LHCN-M2 (cell line): ENCODE measurements around the gene PPP1R9B. TPM values are rescaled to one million over a fixed set of nuclear protein-coding genes. Genes with fewer than 3 reads are reported as not detected.

Experiments used
- DNase-seq: peaks from one replicate; pipeline ENCODE4 v3.0.0-alpha.2; 2012; ENCODE audit warnings: low read depth
- polyA plus RNA-seq: library from polyadenylated mRNA; unstranded; fragments of >200 nt; gene quantifications from one replicate; pipeline ENCODE4 v1.2.1, GENCODE V29; 2012; ENCODE audit warnings: missing spikeins
- total RNA-seq: library from RNA; depleted of rRNA; stranded (reverse); fragments of >200 nt; gene quantifications from 2 replicates; pipeline ENCODE4 v1.2.3, GENCODE V29; 2014; rRNA removed

PPP1R9B gene
- total RNA-seq = 40.6 and 42.7 TPM in 2 replicates
- polyA plus RNA-seq = 35.2 TPM

GRCh38 chr17:50150354-50151040, at the start of gene PPP1R9B:
PPP1R9B (minus strand) TSS chr17:50150677; CDS start chr17:50150513, 164 bp downstream.
- no peak for DNase-seq

GRCh38 chr17:50199803-50200456, 49.5 kb upstream of the PPP1R9B start:
- peak; percentile 98 for DNase-seq

DNA sequence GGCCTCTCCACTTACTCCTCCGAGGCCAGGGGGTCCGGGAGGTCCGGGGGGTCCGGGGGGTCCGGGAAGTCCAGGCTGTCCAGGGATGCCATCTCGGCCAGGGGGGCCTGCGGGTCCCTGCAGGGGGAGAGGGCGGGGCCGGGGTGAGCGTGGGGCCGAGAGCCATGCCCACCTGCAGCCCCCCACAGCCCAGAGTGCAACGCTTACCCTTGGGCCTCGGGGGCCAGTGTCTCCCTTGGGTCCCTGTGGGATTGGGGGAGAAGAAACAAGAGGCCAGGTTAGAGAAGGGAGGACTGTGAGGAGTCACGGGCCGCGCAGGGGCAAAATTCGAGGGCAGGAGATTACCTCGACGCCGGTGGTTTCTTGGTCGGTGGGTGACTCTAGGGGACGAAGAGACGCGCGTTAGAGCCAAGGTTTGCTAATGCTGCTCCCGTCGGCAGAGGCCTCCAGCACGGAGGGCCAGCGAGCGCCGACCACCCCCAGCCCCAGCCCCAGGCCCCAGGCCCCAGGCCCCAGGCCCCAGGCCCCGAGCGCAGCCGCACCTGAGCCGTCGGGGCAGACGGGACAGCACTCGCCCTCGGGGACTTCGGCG, 48.8 kb upstream of the PPP1R9B start:
- DNase-seq = no peak

DNA sequence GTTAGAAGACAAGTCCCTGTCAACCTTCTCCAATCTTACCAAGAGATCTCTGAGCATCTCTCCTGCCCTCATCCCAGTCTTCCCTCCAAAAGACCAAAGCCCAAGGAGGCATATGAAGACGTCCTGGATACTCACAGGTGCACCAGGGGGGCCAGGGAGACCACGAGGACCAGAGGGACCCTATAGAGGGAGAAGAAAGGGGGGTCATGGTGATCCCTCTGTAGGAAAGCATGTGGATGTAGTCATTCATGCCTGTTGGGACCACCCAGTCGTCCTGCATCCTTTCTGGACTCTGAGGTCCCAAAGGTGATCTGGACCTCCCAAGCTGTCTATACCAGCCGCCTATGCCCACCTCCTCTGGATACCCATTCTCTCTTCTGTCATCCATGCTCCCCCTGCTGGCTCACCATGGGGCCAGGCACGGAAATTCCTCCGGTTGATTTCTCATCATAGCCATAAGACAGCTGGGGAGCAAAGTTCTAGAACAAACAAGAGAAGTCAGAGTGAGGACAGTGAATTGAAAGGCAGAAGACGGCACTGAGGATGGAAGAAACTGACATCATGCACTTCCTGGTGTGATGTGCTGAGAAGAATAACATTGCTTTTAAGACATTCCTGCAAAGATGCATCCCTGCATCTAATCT, 47.7 kb upstream of the PPP1R9B start:
- peak; percentile 93 for DNase-seq

- peak; percentile 99 for DNase-seq
Observed at GRCh38 chr17:50196826-50197225, 46.3 kb upstream of the PPP1R9B start.

DNA sequence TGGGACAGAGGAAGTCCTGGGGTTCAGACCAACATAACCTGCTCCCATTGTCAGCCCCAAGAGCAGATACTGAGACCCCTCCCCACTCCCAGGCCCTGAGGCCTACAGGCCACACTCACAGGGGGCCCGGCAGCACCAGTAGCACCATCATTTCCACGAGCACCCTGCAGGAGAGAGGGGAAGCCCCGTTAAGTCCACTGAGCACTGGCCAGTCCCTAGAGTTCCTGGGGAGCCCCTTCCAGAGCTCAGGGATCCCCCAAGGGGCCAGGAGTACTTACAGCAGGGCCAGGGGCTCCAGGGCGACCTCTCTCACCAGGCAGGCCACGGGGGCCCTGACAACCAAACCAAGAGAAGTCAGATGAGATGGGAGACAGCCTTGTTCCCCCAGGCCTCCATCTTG, 45.6 kb upstream of the PPP1R9B start:
- DNase-seq = no peak

DNA sequence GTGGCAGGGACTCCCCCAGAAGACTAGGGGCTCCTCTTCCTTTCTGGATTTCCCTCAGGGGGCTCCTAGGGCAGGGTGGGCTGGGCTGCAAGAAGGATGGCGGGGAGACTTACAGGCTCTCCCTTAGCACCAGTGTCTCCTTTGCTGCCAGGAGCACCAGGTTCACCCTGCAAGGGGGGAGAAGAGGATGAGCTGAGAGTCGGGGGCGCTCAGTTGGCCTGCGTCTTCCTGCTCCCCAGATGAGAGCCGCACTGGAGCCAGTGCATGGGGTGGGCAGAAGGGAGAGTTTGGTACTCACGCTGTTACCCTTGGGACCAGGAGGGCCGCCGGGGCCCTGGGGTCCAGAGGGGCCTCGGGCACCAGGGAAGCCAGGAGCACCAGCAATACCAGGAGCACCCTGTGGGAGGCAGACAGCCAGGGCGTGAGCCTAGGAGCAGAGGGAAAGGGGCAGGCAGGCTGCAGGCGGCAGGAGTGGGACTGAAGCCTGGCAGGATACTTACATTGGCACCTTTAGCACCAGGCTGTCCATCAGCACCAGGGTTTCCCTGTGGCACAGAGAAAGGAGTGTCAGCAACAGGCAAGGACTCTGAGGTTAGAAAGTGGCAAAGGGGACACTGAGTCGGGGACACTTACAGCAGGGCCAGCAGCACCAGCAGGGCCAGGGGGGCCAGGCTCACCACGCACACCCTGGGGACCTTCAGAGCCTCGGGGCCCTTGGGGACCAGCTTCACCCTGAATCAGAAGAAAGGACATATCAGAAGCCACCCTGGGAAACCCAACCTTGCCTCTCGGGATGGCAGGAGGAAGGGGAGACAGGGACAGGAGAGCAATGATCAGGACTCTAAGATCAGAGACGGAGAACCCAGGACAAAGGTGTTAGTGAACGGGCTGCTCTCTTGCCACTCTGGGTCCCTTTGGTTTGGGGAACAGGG, 44.7 kb upstream of the PPP1R9B start:
- DNase-seq = peak; percentile 53

- DNase-seq = no peak
Observed at GRCh38 chr17:50194140-50194933, 43.9 kb upstream of the PPP1R9B start.

DNA sequence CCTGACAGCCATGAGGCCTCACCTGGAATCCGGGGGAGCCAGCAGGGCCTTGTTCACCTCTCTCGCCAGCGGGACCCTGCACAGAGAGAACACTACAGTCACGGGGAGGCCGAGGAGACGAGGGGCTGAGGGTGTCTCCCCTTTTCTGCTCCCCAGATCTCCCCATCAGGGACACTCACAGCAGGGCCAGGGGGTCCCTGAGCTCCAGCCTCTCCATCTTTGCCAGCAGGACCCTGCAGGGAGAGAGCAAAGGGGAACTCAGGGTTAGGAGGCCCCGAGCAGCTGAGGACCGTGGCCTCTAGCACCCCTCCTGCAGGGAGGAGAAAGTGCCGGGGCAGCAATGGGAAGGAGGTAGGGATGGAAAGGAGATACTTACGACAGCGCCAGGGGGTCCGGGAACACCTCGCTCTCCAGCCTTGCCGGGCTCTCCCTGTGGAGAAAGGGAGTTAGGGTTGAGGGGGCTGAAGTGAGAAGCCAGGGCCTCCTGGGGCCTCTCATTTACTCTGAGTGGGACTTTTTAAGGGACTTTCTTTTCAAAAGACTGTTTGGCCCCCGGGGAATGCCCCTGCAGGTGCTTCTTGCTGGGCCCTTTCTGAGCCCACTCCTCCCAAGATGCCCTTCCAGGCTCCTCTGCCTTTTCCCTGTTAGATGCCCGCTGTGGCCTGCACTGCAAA, 42.3 kb upstream of the PPP1R9B start:
- DNase-seq = no peak

DNA sequence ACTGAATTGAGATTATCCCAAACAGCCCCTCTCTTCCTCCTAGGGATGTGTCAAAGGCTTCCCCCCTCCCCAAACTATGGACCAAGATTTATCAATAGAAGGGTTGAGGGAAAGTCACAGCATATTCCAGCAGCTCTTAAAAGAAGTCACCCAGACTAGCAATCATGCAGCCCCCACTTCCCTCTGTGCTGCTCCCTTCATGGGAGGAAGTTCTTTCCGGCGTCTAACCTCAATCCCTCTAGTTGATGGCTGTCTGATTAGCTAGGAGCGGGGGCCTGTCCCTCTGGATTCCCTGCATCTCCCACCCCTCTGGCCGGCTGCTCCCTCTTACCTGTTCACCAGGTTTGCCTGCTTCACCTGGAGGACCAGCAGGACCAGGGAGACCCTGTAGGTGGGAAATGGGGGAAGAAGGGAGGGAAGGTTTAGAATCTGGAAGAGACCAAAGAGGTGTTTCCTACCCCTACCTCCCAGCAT, 41.7 kb upstream of the PPP1R9B start:
- no peak for DNase-seq

DNA sequence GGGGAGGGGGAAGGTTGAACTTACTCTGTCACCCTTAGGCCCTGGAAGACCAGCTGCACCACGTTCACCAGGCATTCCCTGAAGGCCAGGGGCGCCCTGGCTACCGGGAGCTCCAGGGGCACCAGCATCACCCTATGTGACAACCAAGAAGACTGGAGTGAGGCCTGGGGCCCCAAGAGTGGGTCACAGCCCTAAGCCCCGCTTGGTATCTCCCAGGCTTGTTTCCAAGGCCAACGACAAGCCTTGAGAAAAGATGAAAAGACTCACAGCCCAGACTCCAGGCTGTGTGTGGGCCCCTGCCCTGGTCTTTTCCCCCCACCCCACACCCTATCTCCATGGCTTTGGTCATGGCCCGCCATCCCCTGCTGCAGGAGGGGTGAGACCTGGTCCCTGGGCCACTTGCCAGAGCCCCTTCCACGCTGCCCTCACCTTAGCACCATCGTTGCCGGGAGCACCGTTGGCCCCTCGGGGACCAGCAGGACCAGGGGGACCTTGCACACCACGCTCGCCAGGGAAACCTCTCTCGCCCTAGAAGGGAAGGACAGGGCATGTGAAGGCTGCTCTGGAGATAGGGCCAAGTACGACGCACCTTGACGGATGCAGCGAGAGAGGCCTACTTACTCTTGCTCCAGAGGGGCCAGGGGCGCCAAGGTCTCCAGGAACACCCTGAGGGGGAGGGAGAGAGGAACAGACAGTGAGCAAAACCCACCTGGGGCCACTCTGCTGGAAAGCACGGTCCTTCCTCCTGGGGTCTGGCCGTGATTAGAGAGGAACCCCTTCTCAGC, 41.1 kb upstream of the PPP1R9B start:
- no peak for DNase-seq

- no peak for DNase-seq
Observed at GRCh38 chr17:50190603-50191358, 40.3 kb upstream of the PPP1R9B start.

GRCh38 chr17:50190293-50190602, 39.8 kb upstream of the PPP1R9B start:
- DNase-seq = no peak

DNA sequence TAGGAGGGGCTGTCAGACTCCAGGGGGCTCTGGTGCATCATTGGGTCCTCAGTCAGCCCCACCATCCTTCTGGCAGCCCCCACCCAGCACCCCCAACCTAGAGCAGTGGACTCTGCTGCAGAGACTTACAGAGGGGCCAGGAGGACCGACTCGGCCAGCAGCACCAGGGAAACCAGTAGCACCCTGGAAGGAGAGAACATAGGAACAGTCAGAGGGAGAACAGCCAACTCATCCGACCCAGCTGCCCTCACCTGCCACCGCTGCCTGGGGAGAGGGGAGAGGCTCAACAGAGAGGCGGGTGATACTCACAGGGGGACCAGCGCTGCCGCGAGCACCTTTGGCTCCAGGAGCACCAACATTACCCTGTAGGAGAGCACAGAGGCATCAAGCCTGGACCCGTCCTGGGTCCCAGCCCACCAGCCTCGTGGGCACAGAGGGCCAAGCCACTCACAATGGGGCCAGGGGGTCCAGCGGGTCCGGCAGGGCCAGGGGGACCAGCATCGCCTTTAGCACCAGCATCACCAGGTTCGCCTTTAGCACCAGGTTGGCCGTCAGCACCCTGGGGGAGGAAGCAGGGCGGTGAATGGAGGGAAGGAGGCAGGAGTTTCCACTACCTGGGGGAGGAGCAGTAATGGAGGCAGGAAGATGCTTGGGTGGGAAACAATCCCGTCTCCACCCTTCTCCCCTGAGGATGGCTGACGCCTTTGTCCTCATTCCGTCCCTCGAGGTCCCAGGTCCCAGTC, 39.2 kb upstream of the PPP1R9B start:
- no peak for DNase-seq

- no peak for DNase-seq
Observed at GRCh38 chr17:50188921-50189549, 38.6 kb upstream of the PPP1R9B start.

DNA sequence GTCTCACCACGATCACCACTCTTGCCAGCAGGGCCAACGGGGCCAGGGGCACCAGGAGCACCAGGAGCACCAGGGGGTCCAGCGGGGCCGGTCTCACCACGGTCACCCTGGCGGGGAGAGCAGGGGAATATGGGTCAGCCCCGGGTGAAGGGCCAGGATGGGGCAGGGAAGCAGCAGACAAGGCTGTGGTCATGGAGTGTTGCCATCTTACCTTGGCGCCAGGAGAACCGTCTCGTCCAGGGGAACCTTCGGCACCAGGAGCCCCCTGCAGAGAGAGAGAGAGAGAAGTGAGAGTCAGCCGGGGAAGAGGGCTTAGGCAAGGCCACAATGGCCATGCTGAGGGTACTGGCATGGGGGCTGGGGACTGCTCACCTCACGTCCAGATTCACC, 38.0 kb upstream of the PPP1R9B start:
- no peak for DNase-seq
